ENCODE data around the gene CRNKL1. TPM values are rescaled to one million over a fixed set of nuclear protein-coding genes. Genes with fewer than 3 reads are reported as not detected.

Gene CRNKL1
- polyA plus RNA-seq, 3 donors = 4.0 to 7.4 (median 5.9) TPM

DNA sequence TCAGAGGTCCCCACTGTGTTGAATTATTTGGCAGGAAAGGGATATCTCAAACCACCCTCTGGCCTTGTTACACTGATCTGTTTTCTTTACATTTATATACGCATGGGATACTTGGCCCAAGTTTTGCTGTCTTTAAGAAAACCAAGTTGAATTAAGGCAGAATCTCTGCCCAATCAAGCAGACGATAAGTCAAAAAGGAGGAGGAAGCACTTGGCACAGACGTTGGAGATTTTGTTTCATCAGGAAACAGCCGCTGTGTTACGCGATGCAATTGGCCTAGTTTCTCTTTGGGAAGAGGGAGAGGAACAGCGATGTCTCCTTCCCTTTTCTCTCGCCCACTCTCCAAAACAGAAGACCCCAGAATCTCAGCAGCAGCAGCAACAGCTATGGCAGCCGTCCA, 55.3 kb downstream of the CRNKL1 start:
- Histone ChIP-seq H3K79me2 (ENCODE audit: insufficient read depth, low read length) (peaks cover 50% of the 10 kb centered on the region), H4K20me1 (ENCODE audit: insufficient read depth, low read length) (peaks cover 8% of the 10 kb centered on the region), H3K4me3 (replicated peaks in 1 of 3; ENCODE audit: low read depth in 2 of 3, low read length in 3 of 3) (no peak overlapping the region), H3K27me3 (ENCODE audit: control insufficient read depth in 2 of 2, insufficient read depth in 2 of 2, low read length in 2 of 2) (no peaks in the 10 kb centered on the region), H3K4me1 (ENCODE audit: control insufficient read depth in 1 of 2, insufficient read depth in 2 of 2, low read length in 2 of 2) (peaks cover 47 to 48% of the 10 kb centered on the region in 2 donors), H3K4me2 (replicated peaks; ENCODE audit: extremely low read depth, low read length, poor library complexity, severe bottlenecking) (no peak overlapping the region), H2AFZ (ENCODE audit: insufficient read depth, low read depth, low read length, poor library complexity, severe bottlenecking) (no peak overlapping the region), H3K36me3 (replicated peaks in 1 of 2; ENCODE audit: control insufficient read depth in 1 of 2, insufficient read depth in 2 of 2, low read length in 2 of 2) (peaks cover 69 to 92% of the 10 kb centered on the region in 2 donors), H3K9ac (ENCODE audit: insufficient read depth, low read length, poor library complexity, severe bottlenecking) (no peak overlapping the region), H3K9me3 (replicated peaks in 1 of 2; ENCODE audit: control insufficient read depth in 1 of 2, insufficient read depth in 1 of 2, low read length in 2 of 2) (no peaks in the 10 kb centered on the region), H3K27ac (ENCODE audit: low read depth in 1 of 2, low read length in 2 of 2) (peak overlapping the region; percentile 20 to 78)
- no CpG with 5 or more reads among the region's 9 CpGs for WGBS (ENCODE audit: insufficient coverage)
- H3K9me3 Mint-ChIP-seq = no peaks in the 10 kb centered on the region
- peaks cover 49% of the 10 kb centered on the region for H3K4me1 Mint-ChIP-seq
- peaks cover 76 to 89% of the 10 kb centered on the region in 2 donors for H3K36me3 Mint-ChIP-seq
- TF ChIP-seq, protein P1, sequence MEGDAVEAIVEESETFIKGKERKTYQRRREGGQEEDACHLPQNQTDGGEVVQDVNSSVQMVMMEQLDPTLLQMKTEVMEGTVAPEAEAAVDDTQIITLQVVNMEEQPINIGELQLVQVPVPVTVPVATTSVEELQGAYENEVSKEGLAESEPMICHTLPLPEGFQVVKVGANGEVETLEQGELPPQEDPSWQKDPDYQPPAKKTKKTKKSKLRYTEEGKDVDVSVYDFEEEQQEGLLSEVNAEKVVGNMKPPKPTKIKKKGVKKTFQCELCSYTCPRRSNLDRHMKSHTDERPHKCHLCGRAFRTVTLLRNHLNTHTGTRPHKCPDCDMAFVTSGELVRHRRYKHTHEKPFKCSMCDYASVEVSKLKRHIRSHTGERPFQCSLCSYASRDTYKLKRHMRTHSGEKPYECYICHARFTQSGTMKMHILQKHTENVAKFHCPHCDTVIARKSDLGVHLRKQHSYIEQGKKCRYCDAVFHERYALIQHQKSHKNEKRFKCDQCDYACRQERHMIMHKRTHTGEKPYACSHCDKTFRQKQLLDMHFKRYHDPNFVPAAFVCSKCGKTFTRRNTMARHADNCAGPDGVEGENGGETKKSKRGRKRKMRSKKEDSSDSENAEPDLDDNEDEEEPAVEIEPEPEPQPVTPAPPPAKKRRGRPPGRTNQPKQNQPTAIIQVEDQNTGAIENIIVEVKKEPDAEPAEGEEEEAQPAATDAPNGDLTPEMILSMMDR (IDR thresholded peaks at IDR 0.05) = no peak
- H3K4me3 Mint-ChIP-seq = no peak overlapping the region
- H3K27ac Mint-ChIP-seq = peak overlapping the region in 6 of 7 donors; percentile 32 to 87 (median 80)
- peak in 1 of 3 donors; percentile 20 for DNase-seq
- intact Hi-C loops (cut with micrococcal nuclease) = loop anchor here (5.0 to 10.0 kb wide), 4 partner anchors 95 to 305 kb away; no protein-coding TSS in a partner anchor
- peaks cover 0 to 2% (median 0%) of the 10 kb centered on the region in 3 donors for H3K27me3 Mint-ChIP-seq (ENCODE audit: low read depth in 3 of 3)

DNA sequence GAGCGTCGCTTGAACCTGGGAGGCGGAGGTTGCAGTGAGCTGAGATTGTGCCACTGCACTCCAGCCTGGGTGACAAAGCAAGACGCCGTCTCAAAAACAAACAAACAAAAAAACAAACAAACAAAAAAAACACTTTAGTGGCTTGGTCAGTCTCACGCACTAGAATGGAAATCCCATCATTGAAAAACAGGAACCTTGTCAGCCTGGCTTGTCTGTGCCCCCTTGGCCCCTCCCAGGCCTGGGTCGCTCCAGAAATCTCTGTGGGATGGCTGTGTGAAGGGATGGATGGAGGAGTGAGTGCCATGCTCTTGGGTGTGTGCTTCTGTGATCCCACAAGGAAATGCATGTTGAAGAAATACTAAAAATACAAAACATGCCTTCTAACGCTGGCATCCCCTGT, 56.0 kb downstream of the CRNKL1 start:
- Histone ChIP-seq H3K36me3 (replicated peaks in 1 of 2; ENCODE audit: control insufficient read depth in 1 of 2, insufficient read depth in 2 of 2, low read length in 2 of 2) (peaks cover 68 to 91% of the 10 kb centered on the region in 2 donors), H3K9me3 (replicated peaks in 1 of 2; ENCODE audit: control insufficient read depth in 1 of 2, insufficient read depth in 1 of 2, low read length in 2 of 2) (no peaks in the 10 kb centered on the region), H3K4me2 (replicated peaks; ENCODE audit: extremely low read depth, low read length, poor library complexity, severe bottlenecking) (no peak overlapping the region), H3K27me3 (ENCODE audit: control insufficient read depth in 2 of 2, insufficient read depth in 2 of 2, low read length in 2 of 2) (no peaks in the 10 kb centered on the region), H3K9ac (ENCODE audit: insufficient read depth, low read length, poor library complexity, severe bottlenecking) (no peak overlapping the region), H3K27ac (ENCODE audit: low read depth in 1 of 2, low read length in 2 of 2) (peak overlapping the region; percentile 20 to 78), H3K4me3 (replicated peaks in 1 of 3; ENCODE audit: low read depth in 2 of 3, low read length in 3 of 3) (no peak overlapping the region), H3K4me1 (ENCODE audit: control insufficient read depth in 1 of 2, insufficient read depth in 2 of 2, low read length in 2 of 2) (peaks cover 43 to 49% of the 10 kb centered on the region in 2 donors), H4K20me1 (ENCODE audit: insufficient read depth, low read length) (peaks cover 10% of the 10 kb centered on the region), H2AFZ (ENCODE audit: insufficient read depth, low read depth, low read length, poor library complexity, severe bottlenecking) (no peak overlapping the region), H3K79me2 (ENCODE audit: insufficient read depth, low read length) (peaks cover 52% of the 10 kb centered on the region)
- H3K27ac Mint-ChIP-seq = peak overlapping the region; percentile 40 to 84 (median 68)
- H3K36me3 Mint-ChIP-seq = peaks cover 74 to 85% of the 10 kb centered on the region in 2 donors
- intact Hi-C loops (cut with micrococcal nuclease) = loop anchor here (5.0 to 10.0 kb wide), 4 partner anchors 94 to 304 kb away; no protein-coding TSS in a partner anchor
- TF ChIP-seq, protein P1 (IDR thresholded peaks at IDR 0.05) = no peak
- H3K9me3 Mint-ChIP-seq = no peaks in the 10 kb centered on the region
- H3K27me3 Mint-ChIP-seq (ENCODE audit: low read depth in 3 of 3) = peaks cover 0 to 2% (median 0%) of the 10 kb centered on the region in 3 donors
- peak in 1 of 3 donors; percentile 66 for DNase-seq
- H3K4me3 Mint-ChIP-seq = no peak overlapping the region
- 89% methylated on average over 4 of the region's 8 CpGs for WGBS (ENCODE audit: insufficient coverage)
- peaks cover 46% of the 10 kb centered on the region for H3K4me1 Mint-ChIP-seq
